Panc1 (cell line): Measurements from ENCODE around the gene ALG14. TPM values are rescaled to one million over a fixed set of nuclear protein-coding genes. Genes with fewer than 3 reads are reported as not detected.

ENCODE experiments used
- ATAC-seq: fragments of 200-7000 bp; cut with Tn5 transposase; 2 replicates; pipeline ENCODE4 v1.9.1; 2020; ENCODE audit warnings: mild to moderate bottlenecking, moderate library complexity
- BruUV-seq: library from RNA; stranded (reverse); fragments of 400-500 nt; replicated peaks from 2 replicates; lab custom pipeline; 2021; lab: Mats Ljungman, UMichigan
- CTCF ChIA-PET: fragments of 300-600 bp; sonication (Branson Sonifier 250); formaldehyde crosslinking; loops from one replicate; lab custom pipeline; 2022; ENCODE audit warnings: antibody characterized with exemption; lab: Charles Lee
- POLR2A ChIA-PET: fragments of 300-600 bp; sonication (Branson Sonifier 250); formaldehyde crosslinking; loops from one replicate; lab custom pipeline; 2022; ENCODE audit warnings: antibody characterized with exemption; lab: Charles Lee
- DNase-seq: peaks from one replicate; pipeline ENCODE4 v3.0.0-alpha.2; 2010; ENCODE audit warnings: low read depth, low spot score
- H3K27ac ChIP-seq: 2 replicates; pipeline ENCODE4 v1.5.1; 2011; ENCODE audit warnings: mild to moderate bottlenecking, low read length, inconsistent platforms
- H3K27me3 ChIP-seq: fragments of 200-500 bp; sonication (Bioruptor generic); 2 replicates; pipeline ENCODE4 v1.6.0; 2014; ENCODE audit warnings: low read length, inconsistent platforms; ENCODE audit not compliant: control insufficient read depth, insufficient read depth
- H3K36me3 ChIP-seq: fragments of 200-500 bp; sonication (Bioruptor generic); 2 replicates; pipeline ENCODE4 v1.5.1; 2014; ENCODE audit warnings: inconsistent platforms, mild to moderate bottlenecking, low read length, moderate library complexity; ENCODE audit not compliant: control insufficient read depth, insufficient read depth
- H3K4me1 ChIP-seq: 2 replicates; pipeline ENCODE4 v1.5.1; 2011; ENCODE audit warnings: inconsistent platforms, mild to moderate bottlenecking, low read length, moderate library complexity; ENCODE audit not compliant: control insufficient read depth, insufficient read depth
- H3K4me3 ChIP-seq, 2 experiments: 2 replicates each; pipeline ENCODE4 v1.5.1; 2011 to 2012; ENCODE audit warnings: low read depth in 2 of 2, low read length in 2 of 2, mild to moderate bottlenecking in 2 of 2, inconsistent platforms in 1 of 2, moderate library complexity in 1 of 2
- H3K9me3 ChIP-seq: fragments of 200-500 bp; sonication (Bioruptor generic); 2 replicates; pipeline ENCODE4 v1.5.1; 2014; ENCODE audit warnings: low read depth, mild to moderate bottlenecking, inconsistent platforms, low read length, moderate library complexity; ENCODE audit not compliant: control insufficient read depth, insufficient read depth
- POLR2AphosphoS5 ChIP-seq: IDR thresholded peaks from 2 replicates; pipeline ENCODE4 v1.6.1; 2012; ENCODE audit warnings: mild to moderate bottlenecking, low read depth, low read length, moderate library complexity
- SIN3A ChIP-seq: IDR thresholded peaks from 2 replicates; pipeline ENCODE4 v1.6.1; 2012; ENCODE audit warnings: low read depth, mild to moderate bottlenecking, low read length, moderate library complexity, borderline replicate concordance; ENCODE audit not compliant: insufficient read depth
- TCF7L2 ChIP-seq: IDR thresholded peaks from 2 replicates; pipeline ENCODE4 v1.6.1; 2011; ENCODE audit warnings: mild to moderate bottlenecking, low read depth, low read length, inconsistent platforms
- in situ Hi-C: cut with HindIII; loops from 2 replicates; pipeline ENCODE4 v1.10.0; 2016; ENCODE audit warnings: low sequenced_read_pairs, low pct_unique_long_range_greater_than_20kb
- intact Hi-C: fragments of 100-400 bp; cut with micrococcal nuclease; formaldehyde crosslinking; loops from one replicate; pipeline ENCODE4 v1.10.0; 2022; ENCODE audit not compliant: unreplicated experiment
- total RNA-seq: library from RNA; stranded (reverse); gene quantifications from one replicate; pipeline ENCODE4 v1.2.1, GENCODE V29; 2021; ENCODE audit not compliant: unreplicated experiment
- TF ChIP-seq, protein P1 (sequence below): fragments of 450-650 bp; IDR thresholded peaks from 2 replicates; pipeline ENCODE4 v1.5.1; 2017; ENCODE audit warnings: mild to moderate bottlenecking
- TF ChIP-seq, protein P2 (sequence below), 2 experiments: IDR thresholded peaks; 2 replicates each; pipeline ENCODE4 v1.6.1; 2011 to 2012; ENCODE audit warnings: low read depth in 2 of 2, control low read depth in 1 of 2, low read length in 1 of 2, mild to moderate bottlenecking in 1 of 2, moderate library complexity in 1 of 2; ENCODE audit not compliant: insufficient read depth in 1 of 2

Gene ALG14
- total RNA-seq, 1 experiment from 2014 or later: 4.1 TPM

DNA sequence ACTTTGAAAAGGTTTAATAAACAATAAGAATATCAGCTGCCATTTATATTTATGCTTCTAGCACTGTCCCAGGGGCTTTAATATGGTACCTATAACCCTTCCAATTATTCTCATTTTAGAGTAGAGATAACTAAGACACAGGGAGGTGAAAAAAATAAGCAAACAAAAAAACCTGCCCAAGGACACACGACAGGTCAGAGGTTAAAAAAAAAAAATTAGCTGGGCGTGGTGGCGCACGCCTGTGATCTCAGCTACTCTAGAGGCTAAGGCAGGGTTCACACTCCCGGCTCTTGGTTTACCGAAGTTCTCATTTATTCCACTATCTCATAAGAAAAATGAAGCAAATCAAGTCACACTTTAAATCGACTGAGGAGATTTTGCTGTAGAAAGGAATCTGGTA is 111.2 kb downstream of the ALG14 start:
- ATAC-seq: no peak
- TF ChIP-seq, protein P1, sequence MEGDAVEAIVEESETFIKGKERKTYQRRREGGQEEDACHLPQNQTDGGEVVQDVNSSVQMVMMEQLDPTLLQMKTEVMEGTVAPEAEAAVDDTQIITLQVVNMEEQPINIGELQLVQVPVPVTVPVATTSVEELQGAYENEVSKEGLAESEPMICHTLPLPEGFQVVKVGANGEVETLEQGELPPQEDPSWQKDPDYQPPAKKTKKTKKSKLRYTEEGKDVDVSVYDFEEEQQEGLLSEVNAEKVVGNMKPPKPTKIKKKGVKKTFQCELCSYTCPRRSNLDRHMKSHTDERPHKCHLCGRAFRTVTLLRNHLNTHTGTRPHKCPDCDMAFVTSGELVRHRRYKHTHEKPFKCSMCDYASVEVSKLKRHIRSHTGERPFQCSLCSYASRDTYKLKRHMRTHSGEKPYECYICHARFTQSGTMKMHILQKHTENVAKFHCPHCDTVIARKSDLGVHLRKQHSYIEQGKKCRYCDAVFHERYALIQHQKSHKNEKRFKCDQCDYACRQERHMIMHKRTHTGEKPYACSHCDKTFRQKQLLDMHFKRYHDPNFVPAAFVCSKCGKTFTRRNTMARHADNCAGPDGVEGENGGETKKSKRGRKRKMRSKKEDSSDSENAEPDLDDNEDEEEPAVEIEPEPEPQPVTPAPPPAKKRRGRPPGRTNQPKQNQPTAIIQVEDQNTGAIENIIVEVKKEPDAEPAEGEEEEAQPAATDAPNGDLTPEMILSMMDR: no peak
- TF ChIP-seq, protein P2, sequence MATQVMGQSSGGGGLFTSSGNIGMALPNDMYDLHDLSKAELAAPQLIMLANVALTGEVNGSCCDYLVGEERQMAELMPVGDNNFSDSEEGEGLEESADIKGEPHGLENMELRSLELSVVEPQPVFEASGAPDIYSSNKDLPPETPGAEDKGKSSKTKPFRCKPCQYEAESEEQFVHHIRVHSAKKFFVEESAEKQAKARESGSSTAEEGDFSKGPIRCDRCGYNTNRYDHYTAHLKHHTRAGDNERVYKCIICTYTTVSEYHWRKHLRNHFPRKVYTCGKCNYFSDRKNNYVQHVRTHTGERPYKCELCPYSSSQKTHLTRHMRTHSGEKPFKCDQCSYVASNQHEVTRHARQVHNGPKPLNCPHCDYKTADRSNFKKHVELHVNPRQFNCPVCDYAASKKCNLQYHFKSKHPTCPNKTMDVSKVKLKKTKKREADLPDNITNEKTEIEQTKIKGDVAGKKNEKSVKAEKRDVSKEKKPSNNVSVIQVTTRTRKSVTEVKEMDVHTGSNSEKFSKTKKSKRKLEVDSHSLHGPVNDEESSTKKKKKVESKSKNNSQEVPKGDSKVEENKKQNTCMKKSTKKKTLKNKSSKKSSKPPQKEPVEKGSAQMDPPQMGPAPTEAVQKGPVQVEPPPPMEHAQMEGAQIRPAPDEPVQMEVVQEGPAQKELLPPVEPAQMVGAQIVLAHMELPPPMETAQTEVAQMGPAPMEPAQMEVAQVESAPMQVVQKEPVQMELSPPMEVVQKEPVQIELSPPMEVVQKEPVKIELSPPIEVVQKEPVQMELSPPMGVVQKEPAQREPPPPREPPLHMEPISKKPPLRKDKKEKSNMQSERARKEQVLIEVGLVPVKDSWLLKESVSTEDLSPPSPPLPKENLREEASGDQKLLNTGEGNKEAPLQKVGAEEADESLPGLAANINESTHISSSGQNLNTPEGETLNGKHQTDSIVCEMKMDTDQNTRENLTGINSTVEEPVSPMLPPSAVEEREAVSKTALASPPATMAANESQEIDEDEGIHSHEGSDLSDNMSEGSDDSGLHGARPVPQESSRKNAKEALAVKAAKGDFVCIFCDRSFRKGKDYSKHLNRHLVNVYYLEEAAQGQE (IDR thresholded peaks at IDR 0.05; ENCODE audit: insufficient read depth in 1 of 2, low read depth in 2 of 2, low read length in 1 of 2): no peak
- TF ChIP-seq POLR2AphosphoS5 (no peak), SIN3A (no peak), TCF7L2 (no peak)
- ChIA-PET CTCF (interaction anchor here (0.7 kb wide), 1 partner anchor 80 kb away, joined by 3 read pairs; no protein-coding TSS in a partner anchor), POLR2A (no interaction called here)
- Histone ChIP-seq H3K27me3 (no peaks in the 10 kb centered on the region), H3K9me3 (no peaks in the 10 kb centered on the region), H3K36me3 (no peaks in the 10 kb centered on the region), H3K4me3 (no peak overlapping the region), H3K4me1 (0 out of 2 replicates have a peak, but pooled peaks cover 2% of the 10 kb centered on the region), H3K27ac (no peak overlapping the region)
- no TSS peak for BruUV-seq
- intact Hi-C loops (no loop called here), in situ Hi-C loops (no loop called here)
- DNase-seq: no peak

DNA sequence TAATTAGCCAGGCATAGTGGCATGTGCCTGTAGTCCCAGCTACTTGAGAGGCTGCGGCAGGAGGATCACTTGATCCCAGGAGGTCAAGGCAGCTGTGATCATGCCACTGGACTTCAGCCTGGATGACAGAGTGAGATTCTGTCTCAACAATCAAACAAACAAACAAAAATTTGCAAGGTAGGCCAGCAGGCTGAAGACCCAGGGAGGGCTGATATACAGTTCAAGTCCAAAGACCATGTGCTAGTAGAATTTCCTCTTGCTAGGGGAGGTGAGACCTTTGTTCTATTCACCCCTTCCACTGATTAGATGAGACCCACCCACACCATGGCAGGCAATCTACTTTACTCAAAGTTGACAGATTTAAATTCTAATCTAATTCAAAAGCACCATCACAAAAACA is 114.7 kb downstream of the ALG14 start:
- no peaks in the 10 kb centered on the region for H3K27me3 ChIP-seq
- no peaks in the 10 kb centered on the region for H3K36me3 ChIP-seq
- BruUV-seq: no TSS peak
- ATAC-seq (no peak), DNase-seq (no peak)
- CTCF ChIA-PET: no interaction called here
- no peaks in the 10 kb centered on the region for H3K9me3 ChIP-seq
- no peak overlapping the region for H3K27ac ChIP-seq
- H3K4me3 ChIP-seq: no peak overlapping the region
- TF ChIP-seq, protein P2 (IDR thresholded peaks at IDR 0.05; ENCODE audit: insufficient read depth in 1 of 2, low read depth in 2 of 2, low read length in 1 of 2): no peak
- TF ChIP-seq POLR2AphosphoS5 (no peak), TCF7L2 (no peak), SIN3A (no peak)
- TF ChIP-seq, protein P1: no peak
- intact Hi-C loops (no loop called here), in situ Hi-C loops (no loop called here)
- H3K4me1 ChIP-seq: 0 out of 2 replicates have a peak, but pooled peaks cover 2% of the 10 kb centered on the region
- POLR2A ChIA-PET: no interaction called here
